Stimulated activated CD4-positive, alpha-beta T cell treated with anti-CD3 and anti-CD28 coated beads, Interleukin-15, amount 100 ng/mL, for 1 hour (primary cell): ENCODE measurements around the gene SNX4.
"Not testable (repeated sequence)": the region's sequence is repeated elsewhere in the genome, so short reads cannot be mapped to it uniquely, and the experiment has no call there.

Source experiments
- DNase-seq, 2 donors: peaks; one replicate each; pipeline ENCODE4 v3.0.0-alpha.2; 2020; ENCODE audit warnings: low read depth in 1 of 2, low spot score in 1 of 2

SNX4 gene

DNA sequence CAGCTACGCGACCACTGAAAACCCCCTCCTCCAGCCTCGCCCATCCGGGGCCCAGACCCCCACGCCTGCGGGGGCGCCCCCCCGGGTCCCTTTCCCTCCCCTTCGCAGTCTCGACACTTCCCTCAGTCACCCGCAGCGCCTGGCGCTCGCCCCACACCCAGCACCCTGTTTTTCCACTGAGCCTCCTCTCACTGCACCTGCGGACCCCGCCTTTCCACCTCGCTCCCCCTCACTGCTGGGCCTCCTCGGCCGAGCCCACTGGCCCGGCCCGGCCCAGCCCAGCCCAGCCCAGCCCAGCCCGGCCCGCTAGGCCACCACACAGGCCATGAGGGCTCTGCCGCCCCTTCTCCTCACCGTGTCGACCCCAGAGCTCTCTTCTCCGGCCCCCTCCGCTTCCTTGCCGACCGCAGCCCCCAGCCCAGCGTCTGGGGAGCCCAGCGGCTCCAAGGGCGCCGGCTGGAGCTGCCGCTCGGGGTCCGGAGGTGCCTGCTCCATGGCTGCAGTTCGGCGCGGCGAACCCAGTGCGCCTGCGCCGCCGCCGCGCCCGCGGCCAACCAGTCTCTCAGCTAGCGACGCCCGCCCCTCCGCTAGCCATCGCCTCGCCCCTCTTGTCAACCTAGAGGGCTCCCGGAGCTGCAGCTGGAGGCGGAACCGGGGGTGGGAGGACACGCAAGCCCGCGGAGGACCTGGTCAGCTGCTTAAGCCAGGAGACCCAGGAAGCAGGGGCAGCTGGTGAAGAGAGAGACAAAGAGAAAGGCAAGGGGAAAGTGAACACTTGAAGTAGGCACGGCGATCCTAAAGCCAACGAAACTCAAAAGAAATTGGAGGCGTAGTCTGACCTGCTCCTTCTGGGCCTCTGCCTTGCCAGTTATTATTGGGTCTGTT is at the start of gene SNX4:
SNX4 (minus strand) TSS at position 525 of the 885 bp plus-strand sequence; CDS start at position 495, 30 bp downstream.
- DNase-seq: peak; percentile 69 to 76

DNA sequence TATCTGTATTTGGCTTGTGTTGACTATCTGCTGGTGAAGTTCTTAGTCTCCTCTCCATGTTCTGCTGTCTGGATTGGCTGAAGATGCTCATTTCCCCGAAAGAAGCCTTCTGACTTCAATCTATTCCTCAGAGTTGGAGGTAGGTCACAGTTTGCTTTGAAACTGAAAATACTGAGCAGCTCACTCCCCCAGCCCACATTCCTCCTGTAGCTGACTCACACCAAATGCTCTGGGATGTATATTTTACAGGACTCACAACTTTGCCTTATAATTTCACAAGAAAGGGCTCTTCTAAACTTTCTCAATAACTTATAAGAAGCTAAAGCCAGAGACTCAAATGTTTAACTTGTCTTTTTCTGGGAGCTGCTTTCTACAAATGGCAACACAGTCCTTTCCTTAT is 36.3 kb upstream of the SNX4 start:
- DNase-seq: no peak

DNA sequence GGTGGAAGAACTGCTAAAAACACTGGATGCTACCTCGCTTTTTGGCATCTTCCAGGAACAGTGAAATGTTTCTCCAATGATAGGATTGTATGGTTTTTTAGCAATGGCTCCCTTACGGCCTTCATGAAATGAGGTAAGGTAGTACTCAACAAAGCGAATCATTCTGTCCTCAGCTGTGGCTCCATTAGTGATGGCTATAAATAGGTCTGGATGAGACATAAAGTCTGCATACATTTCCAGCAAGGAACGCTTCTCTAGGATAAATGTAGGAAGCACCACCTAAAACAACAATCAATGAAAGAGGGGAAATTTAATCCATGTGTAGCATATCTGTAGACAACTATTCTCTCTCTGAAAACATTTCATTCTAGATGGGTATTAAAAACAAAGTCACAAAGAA is 32.4 kb upstream of the SNX4 start:
- DNase-seq: no peak

DNA sequence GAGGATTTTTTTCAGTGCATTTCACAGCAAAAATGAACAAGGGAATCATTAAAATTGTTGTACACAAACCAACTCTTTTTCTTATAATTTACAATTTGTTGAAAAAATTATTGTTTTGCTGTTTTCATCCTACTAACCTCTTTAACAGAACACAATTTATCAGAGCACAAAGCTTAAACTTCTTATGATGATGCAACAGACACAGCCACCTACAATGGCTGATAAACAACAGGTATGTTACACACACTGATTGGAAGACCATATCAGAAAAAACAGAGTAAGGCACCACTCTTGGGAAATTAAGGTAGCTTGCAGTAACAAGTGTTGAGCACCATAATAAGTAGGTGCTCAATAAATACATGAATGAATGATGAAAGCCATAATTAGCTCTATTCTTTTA is 8.9 kb upstream of the SNX4 start:
- DNase-seq: no peak

DNA sequence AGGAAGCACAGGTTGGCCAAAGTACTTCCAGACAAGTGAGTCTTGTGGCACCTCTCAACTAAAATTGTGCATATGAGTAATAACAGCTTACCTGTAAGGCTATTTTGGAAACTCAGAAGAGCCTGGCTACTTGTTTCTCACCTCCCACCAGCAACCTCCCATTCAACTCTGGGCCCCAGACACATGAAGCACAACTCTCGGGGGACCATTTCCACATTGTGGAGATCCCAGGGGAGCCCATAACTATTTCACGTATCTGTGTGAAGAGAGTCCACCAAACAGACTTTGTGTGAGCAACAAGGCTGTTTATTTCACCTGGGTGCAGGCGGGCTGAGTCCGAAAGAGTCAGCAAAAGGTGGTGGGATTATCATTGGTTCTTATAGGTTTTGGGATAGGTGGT is 5.2 kb upstream of the SNX4 start:
- no peak for DNase-seq

DNA sequence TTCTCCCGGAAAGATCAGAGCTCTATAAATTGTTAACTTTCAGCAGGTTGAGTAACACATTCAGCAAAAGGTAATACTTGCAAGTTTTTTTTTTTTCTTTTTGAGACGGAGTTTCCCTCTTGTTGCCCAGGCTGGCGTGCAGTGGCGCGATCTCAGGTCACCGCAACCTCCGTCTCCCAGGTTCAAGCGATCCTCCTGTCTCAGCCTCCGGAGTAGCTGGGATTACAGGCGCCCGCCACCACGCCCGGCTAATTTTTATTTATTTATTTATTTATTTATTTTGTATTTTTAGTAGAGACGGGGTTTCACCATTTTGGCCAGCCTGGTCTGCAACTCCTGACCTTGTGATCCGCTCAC is 539 bp upstream of the SNX4 start:
- not testable (repeated sequence) for DNase-seq

DNA sequence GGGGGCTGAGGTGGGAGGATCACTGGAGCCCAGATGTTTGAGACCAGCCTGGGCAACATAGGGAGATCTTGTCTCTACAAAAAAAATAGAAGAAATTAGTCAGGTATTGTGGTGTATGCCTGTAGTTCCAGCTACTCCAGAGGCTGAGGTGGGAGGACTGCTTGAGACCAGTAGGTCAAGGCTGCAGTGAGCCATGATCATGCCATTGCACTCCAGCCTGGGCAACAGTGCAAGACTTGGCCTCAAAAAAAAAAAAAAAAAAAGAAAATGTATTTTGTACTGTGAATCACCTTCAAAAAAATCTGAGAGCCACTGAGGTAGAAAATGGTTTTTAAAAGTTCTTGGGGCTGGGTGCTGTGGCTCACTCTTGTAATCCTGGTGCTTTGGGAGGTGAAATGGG is 4.6 kb downstream of the SNX4 start:
- no peak for DNase-seq

DNA sequence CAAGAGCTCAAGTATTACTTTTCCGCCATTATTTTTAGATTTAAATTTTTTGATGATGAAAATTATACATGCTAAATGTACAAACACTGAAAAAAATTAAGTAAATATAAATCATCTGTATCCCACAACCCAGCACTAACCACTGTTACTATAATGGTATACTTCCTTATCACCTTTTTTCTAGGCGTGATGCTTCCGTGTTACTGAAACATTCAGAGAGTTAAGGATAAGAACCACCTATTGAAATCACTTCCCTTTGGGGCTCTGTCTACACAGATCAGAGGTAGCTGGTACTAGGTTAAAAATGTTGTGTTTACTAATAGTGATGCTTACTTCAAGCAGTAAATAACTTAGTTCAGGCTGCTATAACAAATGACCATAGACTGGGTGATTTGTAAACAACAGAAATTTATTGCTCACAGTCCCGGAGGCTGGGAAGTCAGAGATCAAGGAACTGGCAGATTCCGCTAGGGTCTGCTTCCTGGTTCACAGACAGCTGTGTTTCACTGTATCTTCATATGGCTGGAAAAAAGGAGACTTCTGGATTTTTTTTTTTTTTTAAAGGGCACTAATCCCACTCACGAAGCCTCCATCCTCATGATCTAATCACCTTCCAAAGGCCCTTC is 6.4 kb downstream of the SNX4 start:
- DNase-seq: no peak

DNA sequence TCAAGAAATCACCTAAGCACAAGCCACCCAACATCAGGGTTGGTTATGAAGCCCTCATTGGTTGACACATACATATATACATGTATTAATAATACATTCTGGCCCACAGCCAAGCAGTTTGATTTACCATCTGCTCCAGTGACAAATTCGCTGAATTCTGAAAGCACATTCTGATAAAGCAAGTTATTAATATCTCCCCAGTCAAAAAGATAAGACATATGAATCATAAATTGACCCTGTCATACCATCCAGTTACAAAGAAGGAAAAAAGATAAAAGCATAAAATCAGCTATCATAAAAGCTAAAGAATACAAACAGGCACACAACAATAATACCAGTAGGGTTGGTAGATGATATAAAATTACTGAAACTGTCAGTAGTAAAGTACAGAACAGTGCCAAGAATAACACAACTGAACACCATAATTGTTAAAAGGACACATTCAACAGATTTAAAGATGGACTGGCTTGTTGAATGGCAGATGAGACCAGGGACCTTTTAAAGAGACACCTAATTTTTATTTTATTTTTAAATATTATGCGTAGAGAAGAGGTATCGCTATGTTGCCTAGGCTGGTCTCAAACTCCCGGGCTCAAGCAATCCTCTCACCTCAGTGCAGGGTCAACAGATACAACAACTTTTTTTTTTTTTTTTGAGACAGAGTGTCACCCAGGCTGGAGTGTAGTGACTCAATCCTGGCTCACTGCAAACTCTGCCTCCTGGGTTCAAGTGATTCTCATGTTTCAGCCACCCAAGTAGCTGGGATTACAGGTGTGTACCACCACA is 7.7 kb downstream of the SNX4 start:
- no peak for DNase-seq

DNA sequence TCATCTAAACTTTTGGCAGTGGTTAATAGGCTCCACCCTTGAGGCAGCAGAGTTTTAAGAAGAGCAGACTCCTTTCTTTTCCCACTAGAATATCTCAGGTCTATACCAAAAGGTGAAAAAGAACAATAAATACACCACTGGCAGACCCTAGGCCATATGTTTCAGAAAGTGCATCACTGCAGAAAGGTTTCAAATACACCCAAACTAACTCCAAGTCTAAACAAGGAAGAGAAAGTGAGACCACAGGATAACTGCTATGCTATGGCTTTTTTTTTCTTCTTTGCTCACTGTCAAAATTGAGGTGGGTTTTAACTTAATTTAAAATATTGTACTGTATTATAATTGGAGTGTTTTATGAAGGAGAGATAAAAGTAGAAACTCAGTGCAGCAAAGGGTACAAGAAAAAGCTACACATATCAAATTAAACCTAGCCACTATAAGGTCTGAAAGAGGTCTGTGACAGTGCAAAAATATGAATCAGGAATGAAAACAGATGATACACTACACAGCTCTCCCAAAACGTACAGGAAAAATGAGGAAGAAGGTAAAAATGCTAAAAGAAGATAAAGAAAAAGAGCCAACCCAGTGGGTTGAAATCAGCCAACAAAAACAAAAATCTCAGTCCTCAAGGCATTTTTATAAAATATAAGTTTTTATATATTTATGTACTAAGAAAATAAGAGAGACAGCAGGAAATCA is 8.4 kb downstream of the SNX4 start:
- no peak for DNase-seq

DNA sequence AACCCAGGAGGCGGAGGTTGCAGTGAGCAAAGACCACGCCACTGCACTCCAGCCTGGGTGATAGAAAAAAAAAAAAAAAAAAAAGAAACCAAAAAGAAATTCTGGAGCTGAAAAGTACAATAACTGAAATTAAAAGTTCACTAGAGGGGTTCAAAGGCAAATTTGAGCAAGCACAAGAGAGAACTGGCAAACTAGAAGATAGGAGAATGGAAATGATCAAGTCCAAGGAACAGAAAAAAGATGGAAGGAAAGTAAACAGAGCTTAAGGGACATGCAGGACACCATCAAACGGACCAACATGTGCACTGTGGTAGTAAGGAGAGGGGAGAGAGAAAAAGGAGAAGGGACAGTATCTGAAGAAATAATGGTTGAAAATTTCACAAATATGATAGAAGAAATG is 12.9 kb downstream of the SNX4 start:
- DNase-seq: no peak

DNA sequence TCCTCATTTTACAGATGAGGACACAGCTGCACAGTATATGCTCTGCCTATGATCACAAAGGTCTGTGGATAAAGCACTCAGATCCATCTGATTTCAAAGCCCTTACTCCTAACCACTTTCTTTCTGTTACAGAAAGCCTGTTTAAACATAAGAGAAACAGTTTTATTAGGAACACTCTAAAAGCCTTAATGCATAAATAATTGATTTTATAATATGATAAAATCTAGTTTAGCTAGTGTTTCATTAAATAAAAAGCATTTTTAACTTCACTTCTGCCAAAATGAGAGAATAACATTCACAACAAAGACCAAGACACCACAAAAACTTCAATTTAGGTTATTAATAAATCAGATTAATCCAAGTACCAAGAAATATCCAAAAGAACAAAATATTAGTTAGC is 21.4 kb downstream of the SNX4 start:
- DNase-seq: no peak

DNA sequence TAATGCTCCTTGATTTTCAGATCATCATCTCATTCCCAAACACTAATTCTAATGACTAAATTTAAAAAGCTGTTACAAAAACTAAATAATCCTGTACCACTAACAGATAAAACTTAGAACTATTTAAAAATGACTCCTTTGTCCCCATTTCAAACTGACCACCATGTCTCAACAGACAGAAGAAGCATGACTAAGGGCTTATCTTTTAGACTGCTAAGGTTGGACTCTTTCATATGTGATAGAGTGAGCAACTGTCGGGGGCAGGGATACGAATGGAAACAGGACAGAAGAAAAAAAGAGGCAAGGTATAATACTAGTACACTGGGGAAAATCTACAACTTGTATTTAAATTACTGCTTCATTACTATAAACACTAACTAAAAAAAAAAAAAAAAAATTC is 23.3 kb downstream of the SNX4 start:
- DNase-seq: no peak

DNA sequence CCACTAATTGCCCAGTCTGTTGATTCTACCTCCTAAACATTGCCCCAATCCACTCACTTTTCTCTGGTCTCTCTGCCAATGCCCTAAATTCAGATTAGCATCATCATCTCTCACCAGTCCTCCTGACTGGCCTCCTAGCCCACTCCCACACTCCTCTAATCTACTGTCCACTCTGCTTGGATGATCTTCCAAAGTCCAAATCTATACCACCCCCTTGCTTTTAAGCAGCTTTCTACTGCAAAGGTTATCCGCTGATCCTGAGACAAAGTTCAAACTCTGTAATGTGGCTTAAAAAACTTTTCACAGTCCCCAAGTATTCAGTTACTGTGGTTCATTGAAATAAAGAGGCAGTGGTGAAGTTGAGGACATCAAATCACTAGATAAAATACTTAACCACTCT is 37.6 kb downstream of the SNX4 start:
- DNase-seq: no peak

DNA sequence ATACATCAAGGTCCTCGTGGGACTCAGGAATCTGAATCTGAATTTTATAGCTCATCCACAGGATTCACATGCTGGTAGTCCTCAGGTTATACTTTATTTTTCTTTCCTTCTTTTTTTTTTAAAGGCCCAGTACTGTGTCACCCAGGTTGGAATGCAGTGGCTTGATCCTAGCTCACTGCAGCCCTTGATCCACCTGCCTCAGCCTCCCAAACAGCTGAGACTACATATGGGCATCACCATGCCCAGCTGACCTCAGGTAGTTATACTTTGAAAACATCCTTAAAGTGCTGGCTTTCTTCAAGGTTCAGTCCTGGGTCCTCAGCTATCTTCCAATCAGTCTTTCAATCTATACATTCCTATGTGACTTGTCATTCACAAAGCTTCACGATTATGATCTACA is 38.2 kb downstream of the SNX4 start:
- DNase-seq: no peak

DNA sequence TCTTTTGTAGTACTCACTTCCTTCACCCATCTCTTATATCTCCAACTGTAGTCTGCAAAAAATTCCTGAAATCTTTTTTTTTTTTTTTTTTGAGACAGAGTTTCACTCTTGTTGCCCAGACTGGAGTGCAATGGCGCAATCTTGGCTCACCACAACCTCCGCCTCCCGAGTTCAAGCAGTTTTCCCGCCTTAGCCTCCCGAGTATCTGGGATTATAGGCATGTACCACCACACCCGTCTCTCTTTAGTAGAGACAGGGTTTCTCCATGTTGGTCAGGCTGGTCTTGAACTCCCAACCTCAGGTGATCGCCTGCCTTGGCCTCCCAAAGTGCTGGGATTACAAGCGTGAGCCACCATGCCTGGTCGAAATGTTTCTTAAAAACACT is 38.6 kb downstream of the SNX4 start:
- not testable (repeated sequence) for DNase-seq

DNA sequence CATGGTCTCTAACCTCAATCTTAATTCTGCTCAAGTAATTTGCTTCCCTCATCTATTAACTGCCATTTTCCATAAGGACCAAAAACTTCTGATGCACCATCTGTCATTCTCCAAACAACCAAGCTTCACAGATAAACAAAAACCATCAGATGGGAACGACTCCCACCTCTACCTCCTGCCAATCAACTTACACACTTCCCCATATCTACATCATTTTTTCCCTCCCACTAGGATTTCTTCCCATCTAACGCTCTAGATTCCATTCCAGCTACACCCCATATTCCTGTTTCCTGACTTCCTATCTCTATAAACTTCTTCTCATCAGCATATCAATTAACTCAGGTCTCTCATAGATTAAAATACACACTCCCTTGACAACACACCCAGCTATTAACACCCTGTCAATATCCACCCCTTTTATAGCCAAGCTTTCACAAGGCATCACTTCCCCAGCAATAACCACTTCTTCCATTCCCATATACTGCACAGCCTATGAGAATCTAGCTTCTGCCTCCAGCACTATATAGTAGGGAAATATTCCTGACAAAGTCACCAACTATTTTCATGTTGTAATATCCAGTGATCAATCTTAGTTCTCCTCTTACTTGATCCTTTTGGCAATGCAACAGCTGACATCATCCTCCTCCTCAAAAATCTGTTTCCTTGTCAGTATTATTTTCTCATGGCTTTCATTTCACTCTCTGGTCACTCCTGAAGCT is 39.2 kb downstream of the SNX4 start:
- no peak for DNase-seq

DNA sequence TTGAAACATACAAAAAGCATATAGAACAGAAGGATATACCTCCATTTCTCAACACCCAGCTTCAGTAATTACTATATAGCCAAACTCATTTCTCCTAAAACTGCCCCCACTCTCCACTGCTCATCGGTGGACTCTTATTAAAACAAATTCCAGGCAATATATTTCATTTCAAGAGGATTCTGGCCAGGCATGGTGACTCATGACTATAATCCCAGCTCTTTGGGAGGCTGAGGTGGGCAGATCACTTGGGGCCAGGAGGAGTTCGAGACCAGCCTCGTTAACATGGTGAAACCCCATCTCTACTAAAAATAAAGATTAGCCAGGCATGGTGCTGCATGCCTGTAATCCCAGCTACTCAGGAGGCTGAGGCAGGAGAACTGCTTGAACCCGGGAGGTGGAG is 40.9 kb downstream of the SNX4 start:
- no peak for DNase-seq

DNA sequence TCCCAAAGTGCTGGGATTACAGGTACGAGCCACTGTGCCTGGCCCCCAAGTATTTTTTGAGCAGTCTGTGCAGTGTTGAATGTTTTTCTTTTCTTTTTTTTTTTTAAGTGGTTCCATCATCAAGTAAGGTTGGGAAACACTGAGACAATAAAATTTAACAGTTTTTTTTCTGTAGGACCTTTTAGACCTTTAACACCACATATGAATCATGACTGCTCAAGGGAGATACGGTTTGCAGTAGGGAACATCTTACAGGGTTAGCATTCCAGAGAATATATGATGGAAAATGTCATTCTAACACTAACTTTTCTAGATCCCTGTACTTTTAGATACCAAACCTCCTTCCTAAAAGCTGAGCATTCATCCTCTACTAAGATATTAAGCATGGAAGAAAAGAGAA is 41.7 kb downstream of the SNX4 start:
- DNase-seq: no peak

DNA sequence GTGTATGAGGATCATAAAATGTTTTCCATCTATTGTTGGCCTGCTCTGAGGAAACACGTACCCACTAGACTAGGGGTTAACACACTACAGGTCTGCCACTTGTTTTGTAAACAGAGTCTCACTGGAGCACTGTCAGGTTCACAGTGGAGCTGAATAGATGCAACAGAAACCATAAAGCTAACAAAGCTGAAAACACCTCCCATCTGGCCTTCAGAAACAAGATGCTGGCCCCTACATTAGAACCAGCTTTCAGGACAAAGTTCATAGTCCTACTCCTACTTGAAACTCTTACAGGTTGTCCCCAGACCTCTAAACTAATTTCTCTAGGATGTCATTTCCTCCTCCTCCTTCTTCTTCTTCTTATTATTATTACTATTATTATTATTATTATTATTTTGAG is 42.3 kb downstream of the SNX4 start:
- DNase-seq: no peak

DNA sequence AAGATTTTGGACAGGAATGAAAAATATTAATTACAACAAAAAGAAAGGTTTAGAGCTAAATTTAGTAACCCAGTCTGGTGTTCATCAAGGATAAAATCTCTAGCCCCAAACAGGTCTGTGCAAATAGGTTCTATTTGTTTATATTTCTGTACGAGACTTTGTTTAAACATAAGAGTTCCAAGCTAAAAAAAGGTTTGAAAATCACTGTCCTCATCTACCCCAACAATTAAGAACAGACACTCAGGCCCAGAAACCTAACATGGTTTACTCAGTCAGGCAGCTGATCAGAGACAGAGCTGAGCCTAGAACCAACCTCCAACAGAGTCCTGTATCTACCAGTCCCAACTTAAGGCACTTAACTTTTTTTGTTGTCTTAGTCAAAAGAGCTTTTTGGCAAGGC is 49.3 kb downstream of the SNX4 start:
- no peak for DNase-seq
